Endodermal cell (in vitro differentiated cells): ENCODE data around the gene MROH7. TPM values are rescaled to one million over a fixed set of nuclear protein-coding genes. Genes with fewer than 3 reads are reported as not detected.
A peak's percentile ranks its signal among the peaks of the same experiment; 100 is the strongest.

Experiments
- DNase-seq: peaks from one replicate; pipeline ENCODE4 v3.0.0-alpha.2; 2017
- H3K27ac ChIP-seq: 2 replicates; pipeline ENCODE4 v1.5.1; 2013; ENCODE audit warnings: mild to moderate bottlenecking, low read depth, low read length, moderate library complexity
- H3K27me3 ChIP-seq: 2 replicates; pipeline ENCODE4 v1.6.1; 2013; ENCODE audit warnings: mild to moderate bottlenecking, low read length, moderate library complexity; ENCODE audit not compliant: insufficient read depth, control insufficient read depth, poor library complexity, severe bottlenecking
- H3K36me3 ChIP-seq: 2 replicates; pipeline ENCODE4 v1.7.0; 2013; ENCODE audit warnings: mild to moderate bottlenecking, low read length, moderate library complexity; ENCODE audit not compliant: control insufficient read depth, insufficient read depth
- H3K4me1 ChIP-seq: one replicate; pipeline ENCODE4 v1.7.0; 2013; ENCODE audit warnings: low read length; ENCODE audit not compliant: control insufficient read depth, insufficient read depth
- H3K4me3 ChIP-seq: 2 replicates; pipeline ENCODE4 v1.5.1; 2013; ENCODE audit warnings: mild to moderate bottlenecking, low read length, moderate library complexity
- H3K9ac ChIP-seq: 2 replicates; pipeline ENCODE4 v1.6.1; 2013; ENCODE audit warnings: mild to moderate bottlenecking, low read length, moderate library complexity; ENCODE audit not compliant: poor library complexity, severe bottlenecking; ENCODE audit errors: extremely low read depth
- H3K9me3 ChIP-seq: 2 replicates; pipeline ENCODE4 v1.6.1; 2013; ENCODE audit warnings: mild to moderate bottlenecking, low read length, moderate library complexity; ENCODE audit not compliant: control insufficient read depth
- H3K27ac Mint-ChIP-seq: 2 replicates; pipeline ENCODE4 v1.8.0; 2020; ENCODE audit warnings: mixed read lengths
- H3K27me3 Mint-ChIP-seq: 2 replicates; pipeline ENCODE4 v1.8.0; 2021; ENCODE audit warnings: mild to moderate bottlenecking, mixed read lengths; ENCODE audit not compliant: insufficient read depth
- H3K36me3 Mint-ChIP-seq: 2 replicates; pipeline ENCODE4 v1.8.0; 2020; ENCODE audit warnings: low read depth, mixed read lengths
- H3K4me1 Mint-ChIP-seq: 2 replicates; pipeline ENCODE4 v1.8.0; 2020; ENCODE audit warnings: mixed read lengths
- H3K4me3 Mint-ChIP-seq: 2 replicates; pipeline ENCODE4 v1.8.0; 2020; ENCODE audit warnings: mild to moderate bottlenecking, moderate library complexity, mixed read lengths
- H3K9me3 Mint-ChIP-seq: 2 replicates; pipeline ENCODE4 v1.8.0; 2020; ENCODE audit warnings: mild to moderate bottlenecking, mixed read lengths
- WGBS, 2 experiments: methylation state at CpG; one replicate each; pipeline versions ENCODE4 v1.1.5 to v1.1.7; 2013; ENCODE audit warnings: missing lambda C conversion rate in 2 of 2, mixed read lengths in 1 of 2; ENCODE audit not compliant: insufficient coverage in 1 of 2, insufficient read length in 1 of 2; 5-methylcytosine and 5-hydroxymethylcytosine counted together
- total RNA-seq, 2 donors: library from RNA; stranded (reverse); fragmentation: NEBNext Ultra II Directional in 1 of 2; extraction: Animal tissue kit (Norgen Biotek cat#: 25700) in 1 of 2; gene quantifications; 2 replicates in 1 of 2; 3 replicates in 1 of 2; pipeline ENCODE4 v1.2.1, GENCODE V29; 2021
- TF ChIP-seq, protein P1 (sequence below): fragments of 200-600 bp; sonication (generic); conservative IDR thresholded peaks from 2 replicates; pipeline ENCODE4 v1.5.0; 2021; ENCODE audit warnings: antibody characterized with exemption, mild to moderate bottlenecking

MROH7 gene
- total RNA-seq, 2 donors from 2014 or later, result 0.46 to 1.4 TPM

DNA sequence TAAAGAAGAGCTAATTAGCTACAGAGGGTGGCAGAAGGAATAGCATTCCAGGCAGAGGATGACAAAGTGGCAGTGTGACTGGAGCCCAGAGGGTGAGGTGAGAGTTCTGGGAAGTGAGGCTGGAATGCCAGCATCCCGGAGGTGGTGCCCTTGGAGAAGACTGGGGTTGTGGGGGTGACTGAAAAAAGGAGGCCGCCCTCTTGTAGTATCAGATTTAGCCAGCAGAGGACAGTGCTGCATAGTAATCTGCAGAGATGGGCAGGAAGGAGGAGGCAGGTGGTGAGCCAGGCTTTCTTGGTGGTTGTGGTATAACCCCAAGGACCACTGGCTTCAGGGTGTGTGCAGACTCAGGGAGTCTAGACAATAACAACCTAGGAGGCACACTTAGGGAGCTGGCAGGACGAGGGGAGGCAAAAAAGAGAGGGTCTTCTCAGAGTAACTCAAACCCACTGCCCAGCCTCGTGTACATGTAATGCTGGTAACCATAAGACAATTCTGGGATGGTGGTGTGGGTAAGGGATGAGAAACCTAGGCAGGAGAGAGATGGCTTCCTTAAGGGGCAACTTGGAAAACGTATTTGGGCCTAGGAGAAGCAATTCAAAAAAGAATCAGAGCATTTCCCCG lies 30.5 kb downstream of the MROH7 start:
- TF ChIP-seq, protein P1, sequence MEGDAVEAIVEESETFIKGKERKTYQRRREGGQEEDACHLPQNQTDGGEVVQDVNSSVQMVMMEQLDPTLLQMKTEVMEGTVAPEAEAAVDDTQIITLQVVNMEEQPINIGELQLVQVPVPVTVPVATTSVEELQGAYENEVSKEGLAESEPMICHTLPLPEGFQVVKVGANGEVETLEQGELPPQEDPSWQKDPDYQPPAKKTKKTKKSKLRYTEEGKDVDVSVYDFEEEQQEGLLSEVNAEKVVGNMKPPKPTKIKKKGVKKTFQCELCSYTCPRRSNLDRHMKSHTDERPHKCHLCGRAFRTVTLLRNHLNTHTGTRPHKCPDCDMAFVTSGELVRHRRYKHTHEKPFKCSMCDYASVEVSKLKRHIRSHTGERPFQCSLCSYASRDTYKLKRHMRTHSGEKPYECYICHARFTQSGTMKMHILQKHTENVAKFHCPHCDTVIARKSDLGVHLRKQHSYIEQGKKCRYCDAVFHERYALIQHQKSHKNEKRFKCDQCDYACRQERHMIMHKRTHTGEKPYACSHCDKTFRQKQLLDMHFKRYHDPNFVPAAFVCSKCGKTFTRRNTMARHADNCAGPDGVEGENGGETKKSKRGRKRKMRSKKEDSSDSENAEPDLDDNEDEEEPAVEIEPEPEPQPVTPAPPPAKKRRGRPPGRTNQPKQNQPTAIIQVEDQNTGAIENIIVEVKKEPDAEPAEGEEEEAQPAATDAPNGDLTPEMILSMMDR, result peak; percentile 91
- WGBS, 2 experiments, result 40 to 46% methylated on average over 5 to 6 of the region's 6 CpGs
- H3K27me3 ChIP-seq, result no peaks in the 10 kb centered on the region
- no peak overlapping the region for H3K27ac ChIP-seq
- H3K9me3 ChIP-seq, result no peaks in the 10 kb centered on the region
- H3K4me3 ChIP-seq, result no peak overlapping the region
- Mint-ChIP-seq H3K36me3 (no peaks in the 10 kb centered on the region), H3K9me3 (no peaks in the 10 kb centered on the region), H3K4me1 (no peaks in the 10 kb centered on the region), H3K4me3 (no peak overlapping the region), H3K27me3 (peaks cover 2% of the 10 kb centered on the region), H3K27ac (no peak overlapping the region)
- no peak overlapping the region for H3K9ac ChIP-seq
- no peaks in the 10 kb centered on the region for H3K36me3 ChIP-seq
- peak; percentile 94 for DNase-seq
- no peaks in the 10 kb centered on the region for H3K4me1 ChIP-seq

DNA sequence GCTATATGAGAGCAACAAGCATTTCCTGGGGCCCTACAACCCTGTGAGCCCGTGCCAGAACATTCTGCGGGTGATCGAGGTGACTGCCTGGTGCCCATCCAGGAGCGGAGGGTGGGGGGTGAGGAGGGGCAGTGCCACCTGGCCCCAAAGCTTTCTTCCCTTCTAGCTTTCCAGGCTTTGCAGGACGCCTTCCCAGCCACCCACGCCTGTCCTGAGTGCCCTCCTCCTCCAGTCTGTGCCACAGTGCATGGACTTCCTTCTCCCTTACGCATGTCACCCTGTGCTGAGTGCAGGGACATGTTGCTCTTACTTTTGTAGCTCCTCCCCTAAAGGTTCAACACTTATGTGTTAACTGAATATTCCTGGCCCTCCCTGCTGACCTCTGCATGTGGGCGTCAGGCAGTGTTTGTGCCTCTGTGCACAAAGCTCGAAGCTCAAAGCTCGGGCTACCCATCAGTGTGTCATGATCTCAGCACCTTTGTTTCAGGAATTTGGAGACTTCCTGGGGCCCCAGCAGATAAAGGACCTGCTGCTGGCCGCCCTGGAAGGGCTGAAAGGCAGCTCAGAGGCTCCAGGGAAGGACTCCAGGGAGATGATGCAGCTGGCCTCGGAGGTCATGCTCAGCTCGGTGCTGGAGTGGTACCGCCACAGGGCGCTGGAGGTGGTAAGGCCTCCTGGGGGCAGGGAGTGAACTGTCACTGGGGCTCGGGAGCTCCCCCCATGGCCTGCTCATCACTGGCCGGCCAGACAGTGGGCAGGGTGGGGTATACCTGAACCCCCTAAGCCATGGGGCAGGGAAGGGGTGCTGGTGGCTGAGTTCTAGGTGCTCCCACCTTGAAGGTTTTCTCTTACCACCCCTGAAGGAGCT lies 37.4 kb downstream of the MROH7 start:
- 80 to 91% methylated on average over 11 to 17 of the region's 17 CpGs for WGBS, 2 experiments
- H3K9ac ChIP-seq, result no peak overlapping the region
- Mint-ChIP-seq H3K4me1 (peaks cover 2% of the 10 kb centered on the region), H3K4me3 (no peak overlapping the region), H3K27me3 (peaks cover under 1% of the 10 kb centered on the region), H3K9me3 (no peaks in the 10 kb centered on the region), H3K36me3 (no peaks in the 10 kb centered on the region), H3K27ac (no peak overlapping the region)
- TF ChIP-seq, protein P1, result no peak
- DNase-seq, result no peak
- H3K36me3 ChIP-seq, result no peaks in the 10 kb centered on the region
- no peaks in the 10 kb centered on the region for H3K9me3 ChIP-seq
- H3K4me1 ChIP-seq, result no peaks in the 10 kb centered on the region
- H3K4me3 ChIP-seq, result no peak overlapping the region
- no peak overlapping the region for H3K27ac ChIP-seq
- H3K27me3 ChIP-seq, result no peaks in the 10 kb centered on the region

- Histone ChIP-seq H3K27ac (no peak overlapping the region), H3K9ac (no peak overlapping the region), H3K36me3 (no peaks in the 10 kb centered on the region), H3K4me1 (no peaks in the 10 kb centered on the region), H3K9me3 (no peaks in the 10 kb centered on the region), H3K27me3 (no peaks in the 10 kb centered on the region), H3K4me3 (no peak overlapping the region)
- Mint-ChIP-seq H3K27me3 (no peaks in the 10 kb centered on the region), H3K27ac (no peak overlapping the region), H3K4me3 (no peak overlapping the region), H3K36me3 (no peaks in the 10 kb centered on the region), H3K4me1 (peaks cover 2% of the 10 kb centered on the region), H3K9me3 (no peaks in the 10 kb centered on the region)
- no peak for DNase-seq
- 94 to 97% methylated on average over 5 to 7 of the region's 7 CpGs for WGBS, 2 experiments
- TF ChIP-seq, protein P1, result no peak
Observed at GRCh38 chr1:54679706-54680105, 38.1 kb downstream of the MROH7 start.
